ENCODE data around the gene TOR2A.
"Not testable (repeated sequence)": the region's sequence is repeated elsewhere in the genome, so short reads cannot be mapped to it uniquely, and the experiment has no call there.

Gene TOR2A

DNA sequence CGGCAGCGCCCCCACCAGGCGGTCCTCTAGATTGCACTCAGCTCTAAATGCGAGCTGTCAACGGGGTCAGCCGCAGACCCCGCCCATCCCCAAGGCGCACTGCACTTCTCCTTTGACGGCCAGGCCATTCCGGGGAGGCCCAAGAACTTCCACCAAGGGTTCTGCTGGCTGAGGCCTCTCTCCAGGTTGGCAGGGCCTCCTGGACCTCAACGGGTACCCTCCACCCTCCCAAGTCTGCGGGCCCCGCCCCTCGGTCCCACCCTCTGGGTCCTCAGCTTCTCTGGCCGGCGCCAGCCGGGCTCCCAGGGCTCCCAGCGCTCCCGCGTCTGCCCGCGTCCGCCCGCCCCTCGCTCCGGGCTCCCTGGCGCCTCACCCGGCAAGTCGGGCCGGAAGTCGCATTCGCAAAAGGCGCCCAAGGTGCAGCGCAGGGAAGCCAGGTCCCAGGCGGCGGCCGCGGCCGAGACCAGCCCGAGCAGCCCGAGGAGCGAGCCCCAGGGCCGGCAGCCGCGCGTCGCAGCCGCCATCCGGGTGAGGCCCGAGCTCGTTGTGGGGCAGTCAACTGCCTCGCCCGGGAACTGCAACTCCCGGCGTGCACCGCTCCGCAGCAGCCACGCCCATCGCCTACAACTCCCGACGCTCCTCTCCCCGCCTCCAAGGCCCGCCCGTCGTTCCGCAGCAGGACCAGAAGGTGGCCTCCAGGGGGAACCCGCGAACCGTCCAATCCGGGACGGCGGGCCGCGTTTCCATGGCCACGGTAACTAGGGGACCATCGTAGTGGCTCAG, at the start of gene TOR2A:
Gene TOR2A, minus strand, starts transcription at position 548 of the 783 bp plus-strand sequence. Its CDS starts 24 bp downstream, at position 524.
- peak; percentile 94 to 97 (median 97) for DNase-seq (ENCODE audit: low read depth in 3 of 3)

DNA sequence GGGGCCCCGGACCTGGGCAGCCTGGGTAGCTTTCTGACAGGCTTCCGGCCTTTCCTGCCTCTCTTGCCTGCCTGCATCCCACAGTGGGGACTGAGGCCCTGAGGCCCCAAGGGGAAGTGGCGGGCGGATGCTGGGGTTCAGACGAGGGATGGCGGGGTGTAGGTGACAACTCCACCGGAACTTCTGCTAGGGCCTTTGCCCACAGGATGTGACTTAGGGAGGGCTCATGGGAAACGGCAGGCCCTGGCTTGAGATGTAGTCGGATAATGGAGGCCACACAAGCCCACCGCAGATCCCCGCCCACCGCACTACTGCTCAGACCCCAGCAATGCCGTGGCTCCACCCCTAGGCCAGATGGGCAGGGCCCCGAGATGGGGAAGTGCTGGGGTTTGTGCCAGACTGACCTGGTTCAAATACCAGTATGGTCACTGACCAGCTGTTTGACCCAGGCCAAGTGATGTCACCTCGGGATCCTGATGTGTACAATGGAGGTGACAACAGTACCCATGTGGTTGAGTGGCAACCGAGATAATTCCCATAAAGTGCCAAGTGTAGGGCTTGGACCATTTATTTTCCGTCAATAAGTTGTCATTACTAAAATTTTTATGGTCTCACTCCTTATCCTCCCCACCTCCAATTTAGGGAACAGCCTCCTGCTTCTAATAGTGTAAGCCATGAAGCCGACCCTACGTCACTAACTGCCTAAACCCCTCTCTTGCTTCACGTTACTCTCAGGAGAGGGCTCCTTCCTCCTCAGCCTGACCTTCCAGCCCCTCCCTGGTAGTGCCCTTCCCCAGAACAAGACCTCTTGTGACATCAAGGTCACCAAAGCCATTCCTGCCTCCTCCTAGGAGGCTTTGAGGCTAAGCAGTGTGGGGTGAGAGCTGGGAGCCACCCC, 48.3 kb upstream of the TOR2A start:
- peak in 2 of 3 experiments; percentile 38 to 70 for DNase-seq (ENCODE audit: low read depth in 3 of 3)

- no peak for DNase-seq (ENCODE audit: low read depth in 3 of 3)
Measured at GRCh38 chr9:127781806-127782205, 46.7 kb upstream of the TOR2A start.

DNA sequence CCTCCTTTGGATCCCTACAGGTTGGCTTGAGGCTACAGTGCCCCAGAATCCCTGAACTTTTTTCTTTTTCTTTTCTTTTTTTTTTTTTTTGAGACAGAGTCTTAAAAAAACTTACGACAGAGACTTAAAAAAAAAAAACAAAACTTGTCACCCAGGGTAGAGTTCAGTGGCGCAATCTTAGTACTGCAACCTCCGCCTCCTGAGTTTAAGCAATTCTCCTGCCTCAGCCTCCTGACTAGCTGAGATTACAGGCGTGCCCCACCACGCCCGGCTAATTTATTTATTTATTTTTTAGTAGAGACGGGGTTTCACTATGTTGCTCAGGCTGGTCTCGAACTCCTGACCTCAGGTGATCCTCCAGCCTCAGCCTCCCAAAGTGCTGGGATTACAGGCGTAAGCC, 45.8 kb upstream of the TOR2A start:
- DNase-seq (ENCODE audit: low read depth in 3 of 3) = not testable (repeated sequence)

DNA sequence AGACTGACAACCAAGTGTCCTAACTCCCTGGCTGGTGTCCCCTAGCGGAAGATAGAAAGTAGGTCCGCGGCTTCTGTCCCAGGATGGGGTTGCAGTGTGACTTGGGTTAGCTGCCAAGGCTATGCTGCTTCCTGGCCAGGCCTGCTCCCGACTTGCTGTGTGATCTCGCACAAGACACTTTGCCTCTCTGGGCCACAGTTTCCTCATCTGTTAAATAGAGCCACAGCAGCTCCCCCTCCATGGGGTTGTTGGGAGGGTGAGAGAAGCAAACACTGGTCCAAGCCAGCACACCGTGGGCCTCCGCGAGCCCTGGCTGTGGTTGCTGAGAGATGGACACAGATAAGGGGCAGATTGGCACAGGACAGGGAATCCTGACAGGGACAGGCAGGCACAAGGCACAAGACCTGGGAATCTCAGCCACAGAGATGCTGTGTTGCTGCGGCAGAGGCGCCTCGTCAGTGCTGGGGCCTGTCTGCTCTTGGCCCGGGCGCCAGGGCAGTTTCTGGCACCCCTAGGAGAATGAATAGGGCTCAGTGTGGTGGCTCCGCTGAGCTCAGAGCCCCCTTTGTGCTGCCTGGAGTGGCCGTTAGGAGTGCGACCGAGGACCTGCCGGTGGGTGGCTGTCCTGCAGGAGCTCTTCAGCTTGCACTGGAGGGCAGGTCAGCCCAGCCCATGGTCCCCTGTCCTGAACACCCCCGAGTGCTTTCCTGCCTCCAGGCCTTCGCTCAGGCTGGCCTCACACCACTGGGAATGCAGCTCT, 45.2 kb upstream of the TOR2A start:
- no peak for DNase-seq (ENCODE audit: low read depth in 3 of 3)

DNA sequence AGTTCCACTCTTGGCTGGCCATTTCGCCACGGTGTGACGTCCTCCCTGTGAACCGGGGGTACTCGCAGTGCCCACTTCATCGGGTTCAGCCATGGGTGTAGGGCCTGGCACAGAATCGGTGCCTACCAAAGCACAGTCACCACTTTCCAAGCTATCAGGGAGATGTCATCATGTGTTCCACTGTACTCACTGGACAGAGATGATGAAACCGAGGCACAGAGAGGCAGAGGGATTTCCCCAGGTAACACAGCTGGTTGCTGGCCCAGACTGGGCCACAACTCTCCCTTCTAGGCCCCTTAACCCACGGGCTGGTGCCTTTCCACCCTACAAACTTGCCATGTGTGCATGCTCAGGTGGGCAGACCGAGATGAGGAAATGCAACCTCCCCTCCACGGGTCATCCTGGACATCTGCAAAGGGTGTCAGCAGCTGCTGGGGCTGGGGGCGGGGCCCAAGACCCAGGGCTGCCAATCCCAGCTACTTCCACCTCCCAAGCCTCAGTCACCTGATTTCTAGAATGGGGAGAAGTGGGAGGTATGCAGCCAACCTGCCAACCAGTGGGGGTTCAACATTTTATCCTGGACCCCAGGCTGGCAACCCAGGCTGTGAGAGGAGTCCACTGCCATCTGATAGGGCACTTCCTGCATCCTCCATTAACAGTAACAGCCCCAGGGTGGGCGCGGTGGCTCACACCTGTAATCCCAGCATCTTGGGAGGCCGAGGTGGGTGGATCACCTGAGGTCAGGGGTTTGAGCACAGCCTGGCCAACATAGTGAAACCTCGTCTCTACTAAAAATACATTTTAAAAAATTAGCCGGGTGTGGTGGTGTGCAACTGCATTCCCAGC, 44.3 kb upstream of the TOR2A start:
- DNase-seq (ENCODE audit: low read depth in 3 of 3) = peak in 2 of 3 experiments; percentile 54 to 55

DNA sequence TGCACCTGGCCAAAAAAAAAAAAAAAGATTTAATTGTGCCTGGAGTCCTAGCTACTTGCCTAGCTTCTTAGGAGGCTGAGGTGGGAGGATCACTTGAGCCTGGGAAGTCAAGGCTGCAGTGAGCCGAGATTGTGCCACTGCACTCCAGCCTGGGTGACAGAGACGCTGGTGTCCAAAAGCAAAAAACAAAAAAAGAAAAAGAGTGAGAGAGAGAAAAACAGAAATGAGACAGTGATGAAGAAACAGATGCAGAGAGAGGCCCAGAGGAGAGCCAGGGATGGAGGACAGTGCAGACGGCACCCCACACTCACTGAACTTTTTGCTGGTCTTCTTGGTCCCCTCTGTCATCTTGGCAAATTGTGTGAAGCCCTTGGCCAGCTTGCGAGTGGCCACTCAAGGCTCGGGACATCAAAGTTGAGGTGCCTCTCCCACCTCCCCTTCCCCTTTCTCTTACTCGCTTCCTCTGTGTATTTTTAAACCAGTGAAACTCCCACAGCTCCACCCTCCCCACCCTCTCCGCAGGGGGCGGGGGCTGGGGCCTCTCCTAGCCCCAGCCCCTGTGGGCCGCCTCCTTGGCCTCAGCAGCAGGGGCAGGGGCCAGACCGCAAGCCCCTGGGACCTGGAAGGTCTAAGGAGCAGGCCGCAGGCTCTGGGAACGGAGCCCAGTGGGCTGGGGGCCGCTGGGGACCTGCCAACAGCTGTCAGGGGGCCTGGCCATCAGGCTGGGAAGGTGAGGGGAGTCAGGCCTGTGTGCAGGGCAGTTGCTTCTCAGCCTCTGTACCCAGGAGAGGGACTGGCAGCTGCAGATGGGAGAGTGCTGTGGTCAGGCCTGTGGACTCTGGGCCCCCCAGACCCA, 43.4 kb upstream of the TOR2A start, which contains the start of gene SH2D3C:
Gene SH2D3C, minus strand, starts transcription at position 387 of the 856 bp plus-strand sequence. Its CDS starts 39 bp downstream, at position 348.
- peak in 1 of 3 experiments; percentile 52 for DNase-seq (ENCODE audit: low read depth in 3 of 3)

DNA sequence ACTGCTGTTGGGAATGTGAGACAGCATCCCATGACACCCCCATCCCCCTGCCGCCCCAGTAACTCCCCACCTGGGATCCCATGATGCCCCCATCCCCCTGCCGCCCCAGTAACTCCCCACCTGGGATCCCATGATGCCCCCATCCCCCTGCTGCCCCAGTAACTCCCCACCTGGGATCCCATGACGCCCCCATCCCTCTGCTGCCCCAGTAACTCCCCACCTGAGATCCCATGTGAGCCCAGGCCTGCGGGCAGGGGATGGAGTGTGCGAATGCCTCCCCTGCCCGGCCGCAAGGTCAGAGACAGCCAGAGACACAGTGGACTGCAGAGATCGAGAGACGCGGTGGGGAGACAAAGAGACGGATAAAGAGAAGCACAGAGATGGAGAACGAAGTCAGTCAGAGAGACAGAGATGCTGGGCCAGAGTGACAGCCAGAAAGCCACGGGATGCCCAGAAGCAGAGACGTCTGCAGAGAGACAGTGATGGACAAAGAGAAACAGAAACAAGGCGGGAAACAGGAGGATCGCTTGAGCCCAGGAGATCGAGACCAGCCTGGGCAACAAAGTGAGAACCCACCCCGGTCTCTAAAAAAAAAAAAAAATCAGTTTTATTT, 42.4 kb upstream of the TOR2A start:
- no peak for DNase-seq (ENCODE audit: low read depth in 3 of 3)

DNA sequence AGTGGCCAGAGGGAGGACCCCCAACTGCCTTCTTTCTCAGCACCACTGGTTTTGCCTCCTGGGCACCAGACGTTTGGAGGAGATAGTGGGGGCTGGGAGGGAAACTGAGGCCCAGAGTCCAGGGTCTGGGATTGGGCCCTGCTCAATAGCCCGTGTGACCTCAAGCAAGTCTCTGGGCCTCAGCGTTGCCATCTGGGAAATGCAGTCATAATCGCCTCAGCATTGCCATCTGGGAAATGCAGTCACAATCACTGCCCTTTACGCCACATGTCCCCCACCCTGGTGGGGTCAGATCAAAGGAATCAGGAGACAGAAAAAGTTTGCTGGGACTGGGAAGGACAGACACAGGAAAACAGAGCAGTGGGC, 41.8 kb upstream of the TOR2A start:
- DNase-seq (ENCODE audit: low read depth in 3 of 3) = no peak

DNA sequence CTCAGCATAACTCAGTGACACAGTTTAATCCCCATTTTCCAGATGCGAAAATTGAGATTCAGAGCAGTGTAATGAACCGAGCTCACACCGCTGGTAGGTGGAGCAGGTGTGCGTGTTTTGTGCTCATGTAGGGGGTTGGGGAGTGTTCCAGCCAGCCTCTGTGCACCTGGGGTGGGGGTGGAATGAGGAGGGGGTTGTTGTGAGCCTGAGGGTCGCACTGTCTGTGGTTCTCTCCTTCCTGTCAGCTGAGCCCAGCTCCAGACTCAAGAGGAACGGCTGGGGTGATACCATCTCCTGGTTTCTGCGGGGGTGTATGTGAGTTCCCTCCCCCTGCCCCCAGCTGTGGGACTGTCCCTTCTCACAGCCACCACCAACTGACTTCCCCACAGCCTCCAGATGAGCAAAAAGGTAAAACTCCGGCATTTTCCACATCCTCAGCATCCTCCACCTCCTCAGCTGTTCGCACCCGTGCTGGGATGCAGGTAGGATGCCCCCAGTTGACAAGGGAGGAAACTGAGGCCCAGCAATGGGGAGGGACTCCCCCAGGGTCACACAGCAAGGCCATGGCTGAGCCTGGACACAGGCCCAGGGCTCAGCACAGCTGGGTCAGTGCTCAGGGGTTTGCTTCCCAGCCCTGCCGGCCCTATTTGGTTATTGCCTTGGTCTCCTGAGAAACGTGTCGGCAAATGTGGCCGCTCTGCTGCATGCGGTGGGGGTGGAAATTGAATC, 41.3 kb upstream of the TOR2A start:
- peak; percentile 37 to 78 (median 55) for DNase-seq (ENCODE audit: low read depth in 3 of 3)

DNA sequence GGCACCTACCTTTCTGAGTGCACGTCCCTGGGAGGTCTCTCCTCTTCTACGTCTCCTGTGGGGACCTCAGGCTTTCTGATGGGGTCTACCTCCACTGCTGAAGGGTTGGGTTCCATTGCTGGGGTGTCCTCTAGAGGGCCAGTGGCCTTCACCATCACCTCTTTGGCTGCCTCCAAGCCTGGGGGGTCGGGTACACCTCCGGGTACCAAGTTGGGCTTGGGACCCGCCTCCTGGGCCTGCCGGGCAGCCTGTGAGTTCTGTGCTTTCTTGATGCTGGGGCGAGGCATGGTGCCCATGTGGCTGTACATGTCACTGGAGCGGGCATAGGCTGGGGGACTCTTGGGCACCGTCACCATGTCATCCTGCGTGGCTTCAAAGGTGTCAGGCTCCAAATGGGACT, 38.9 kb upstream of the TOR2A start:
- no peak for DNase-seq (ENCODE audit: low read depth in 3 of 3)

GRCh38 chr9:127773272-127773671, 38.2 kb upstream of the TOR2A start:
- no peak for DNase-seq (ENCODE audit: low read depth in 3 of 3)

- no peak for DNase-seq (ENCODE audit: low read depth in 3 of 3)
Measured at GRCh38 chr9:127772603-127773002, 37.5 kb upstream of the TOR2A start.

DNA sequence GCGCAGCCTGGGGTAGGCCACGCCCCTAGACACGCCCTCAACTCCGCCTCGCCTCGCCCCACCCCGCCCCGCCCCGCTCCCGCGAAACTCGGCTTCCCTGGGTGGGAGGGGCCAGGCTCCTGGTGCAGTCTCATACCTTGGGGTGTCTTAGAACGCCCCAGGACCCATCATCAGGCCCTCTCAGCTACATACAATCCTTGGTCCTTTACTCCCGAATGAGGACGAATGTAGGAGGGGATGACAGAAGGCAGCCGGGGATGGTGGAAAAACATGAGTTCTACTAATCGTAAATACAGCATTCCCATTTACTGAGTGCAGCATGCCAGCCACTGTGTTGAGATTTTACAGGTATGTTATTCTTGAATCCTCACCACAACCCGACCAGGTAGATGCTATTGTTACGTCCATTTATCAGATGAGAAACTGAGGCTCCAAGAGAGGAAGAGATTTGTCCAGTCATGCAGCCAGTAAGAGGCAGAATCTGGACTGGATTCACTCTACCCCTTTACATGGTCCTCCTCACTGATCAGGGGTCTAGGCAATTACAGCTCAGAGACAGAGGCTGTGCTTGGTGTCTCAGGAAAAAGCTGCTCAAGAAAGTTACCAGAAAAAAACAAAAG, 36.6 kb upstream of the TOR2A start:
- no peak for DNase-seq (ENCODE audit: low read depth in 3 of 3)

DNA sequence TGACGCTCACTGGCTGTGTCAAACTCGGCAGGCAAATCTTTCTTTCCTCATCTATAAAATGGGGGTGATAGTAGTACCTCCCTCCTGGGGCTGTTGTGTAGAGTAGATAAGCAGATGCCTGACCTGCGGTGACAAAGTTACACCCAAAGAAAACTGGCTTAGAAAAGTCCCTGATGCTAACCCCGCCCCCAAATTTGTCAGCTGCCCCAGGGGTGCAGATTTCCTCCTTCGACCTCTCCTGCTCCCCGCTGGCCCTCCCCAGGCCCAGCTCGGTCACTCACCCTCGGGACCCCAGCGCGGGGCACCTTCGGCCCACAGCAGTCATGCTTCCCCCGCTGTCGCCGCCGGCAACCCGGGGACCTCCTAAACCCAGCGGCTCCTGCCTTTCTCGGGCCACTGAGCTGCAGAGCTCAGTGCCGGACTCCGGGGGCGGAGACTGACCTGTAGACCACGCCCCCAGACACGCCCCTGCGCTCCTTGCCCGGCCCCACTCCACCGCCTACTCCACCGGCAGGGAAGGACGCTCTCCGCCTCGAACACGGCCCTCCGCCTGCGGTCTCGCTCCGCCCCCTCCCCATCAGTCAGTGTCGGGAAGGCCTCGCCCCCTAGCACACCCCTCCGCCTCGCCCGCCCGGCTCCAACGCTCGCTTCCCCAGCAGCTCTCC, 35.9 kb upstream of the TOR2A start:
- peak; percentile 91 to 98 (median 93) for DNase-seq (ENCODE audit: low read depth in 3 of 3)

DNA sequence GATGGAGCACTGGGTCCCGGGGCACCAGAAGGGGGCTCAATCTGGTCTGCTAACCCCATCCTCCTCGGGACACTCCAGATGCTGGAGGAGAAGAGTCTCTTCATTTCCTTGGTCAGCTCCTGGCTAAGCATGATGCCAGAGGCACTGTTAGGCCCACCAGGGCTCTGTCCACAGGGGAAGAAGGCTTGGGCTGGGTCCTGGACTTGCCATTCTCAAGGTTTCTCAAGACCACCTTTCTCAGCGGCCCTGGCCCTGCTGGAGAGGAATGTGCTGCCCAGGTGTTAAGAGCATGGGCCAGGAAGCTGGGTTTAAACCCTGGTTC, 35.5 kb upstream of the TOR2A start:
- no peak for DNase-seq (ENCODE audit: low read depth in 3 of 3)

DNA sequence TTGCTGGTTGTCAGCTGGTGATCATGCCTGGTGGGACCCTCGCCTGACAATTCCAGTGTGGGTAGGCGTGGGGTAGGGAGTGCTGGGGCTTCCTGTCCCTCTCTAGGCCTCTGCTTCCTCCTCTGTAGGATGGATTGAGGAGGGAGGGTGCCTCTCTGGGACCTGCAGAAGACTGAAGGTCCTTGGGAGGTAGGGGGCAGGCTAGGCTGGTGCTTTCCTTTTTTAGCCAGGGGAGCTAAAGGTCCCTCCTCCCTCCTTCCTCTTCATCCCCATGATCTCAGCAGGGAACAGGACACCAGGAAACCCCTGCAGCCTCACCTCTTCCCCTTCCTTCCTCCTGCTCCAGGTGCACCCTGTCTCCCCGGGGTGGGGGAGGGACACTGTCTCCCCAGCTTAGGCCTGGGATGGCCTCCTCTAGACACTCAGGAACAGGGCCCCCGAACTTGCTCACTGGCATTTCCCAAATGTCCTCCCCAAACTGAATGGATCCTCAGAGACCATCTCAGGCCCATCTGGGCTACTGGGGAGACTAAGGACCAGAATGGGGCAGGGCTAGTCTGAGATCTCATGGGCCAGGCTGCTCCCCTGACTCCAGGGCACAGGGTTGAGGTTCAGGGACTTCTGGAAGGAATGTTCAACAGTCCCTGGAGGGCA, 35.0 kb upstream of the TOR2A start:
- DNase-seq (ENCODE audit: low read depth in 3 of 3) = no peak

GRCh38 chr9:127769101-127769500, 34.0 kb upstream of the TOR2A start:
- no peak for DNase-seq (ENCODE audit: low read depth in 3 of 3)
